Measurements from ENCODE around the gene TMCC2. TPM values are rescaled to one million over a fixed set of nuclear protein-coding genes. Genes with fewer than 3 reads are reported as not detected.
"Not testable (repeated sequence)": the region's sequence is repeated elsewhere in the genome, so short reads cannot be mapped to it uniquely, and the experiment has no call there.

Gene TMCC2
- total RNA-seq, 1 donor from 2014 or later: 7.1 TPM

DNA sequence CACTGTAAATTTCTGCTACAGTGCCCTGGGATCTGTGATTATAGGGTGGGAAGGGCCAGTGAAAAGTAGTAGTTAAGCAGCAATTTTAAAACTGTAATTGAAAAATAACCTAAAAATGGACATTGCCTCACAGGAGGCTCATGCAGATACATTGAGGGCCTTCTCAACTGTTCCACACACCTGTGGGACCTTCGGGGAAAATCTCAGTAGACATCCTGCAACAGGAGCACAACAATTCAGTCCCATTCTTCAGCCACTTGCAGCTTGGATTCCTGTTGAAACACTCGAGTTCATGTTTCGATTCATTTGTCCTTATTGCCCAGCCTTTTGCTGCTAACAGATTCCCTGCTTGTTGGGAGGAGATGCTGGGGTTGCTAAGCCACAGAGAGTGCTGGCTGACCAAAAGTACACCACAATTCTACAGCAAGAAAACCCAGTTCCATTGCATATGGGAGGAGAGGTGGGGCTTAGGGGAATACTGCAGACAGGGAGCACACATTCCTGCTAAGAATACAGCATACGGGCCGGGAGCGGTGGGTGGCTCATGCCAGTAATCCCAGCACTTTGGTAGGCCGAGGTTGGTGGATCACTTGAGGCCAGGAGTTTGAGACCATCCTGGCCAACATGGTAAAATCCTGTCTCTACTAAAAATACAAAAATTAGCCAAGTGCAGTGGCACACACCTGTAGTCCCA, 4.5 kb downstream of the TMCC2 start:
- Histone ChIP-seq H3K9ac (no peak overlapping the region), H3K79me2 (ENCODE audit: low read depth) (peaks cover 10% of the 10 kb centered on the region), H3K4me2 (no peak overlapping the region), H3K4me1 (peaks cover 2% of the 10 kb centered on the region), H3K27ac (no peak overlapping the region), H3K27me3 (peaks cover 9% of the 10 kb centered on the region), H3K36me3 (no peaks in the 10 kb centered on the region), H2AFZ (replicated peaks) (no peak overlapping the region), H3K9me3 (ENCODE audit: low read depth) (no peaks in the 10 kb centered on the region), H3F3A (ENCODE audit: low read depth) (peaks cover 21% of the 10 kb centered on the region), H4K20me1 (ENCODE audit: low read depth) (peaks cover 12% of the 10 kb centered on the region), H3K4me3 (no peak overlapping the region)
- Mint-ChIP-seq H3K9me3 (no peaks in the 10 kb centered on the region), H3K36me3 (peaks cover 4% of the 10 kb centered on the region), H3K4me3 (no peak overlapping the region), H3K4me1 (peaks cover 33% of the 10 kb centered on the region), H3K27ac (no peak overlapping the region), H3K27me3 (ENCODE audit: insufficient read depth, low read depth) (peaks cover 6% of the 10 kb centered on the region)
- DNase-seq (ENCODE audit: low spot score): no peak
- TF ChIP-seq EZH2phosphoT487 (IDR thresholded peaks at IDR 0.05) (no peak), EZH2 (IDR thresholded peaks at IDR 0.05) (no peak)
- TF ChIP-seq, protein P1, sequence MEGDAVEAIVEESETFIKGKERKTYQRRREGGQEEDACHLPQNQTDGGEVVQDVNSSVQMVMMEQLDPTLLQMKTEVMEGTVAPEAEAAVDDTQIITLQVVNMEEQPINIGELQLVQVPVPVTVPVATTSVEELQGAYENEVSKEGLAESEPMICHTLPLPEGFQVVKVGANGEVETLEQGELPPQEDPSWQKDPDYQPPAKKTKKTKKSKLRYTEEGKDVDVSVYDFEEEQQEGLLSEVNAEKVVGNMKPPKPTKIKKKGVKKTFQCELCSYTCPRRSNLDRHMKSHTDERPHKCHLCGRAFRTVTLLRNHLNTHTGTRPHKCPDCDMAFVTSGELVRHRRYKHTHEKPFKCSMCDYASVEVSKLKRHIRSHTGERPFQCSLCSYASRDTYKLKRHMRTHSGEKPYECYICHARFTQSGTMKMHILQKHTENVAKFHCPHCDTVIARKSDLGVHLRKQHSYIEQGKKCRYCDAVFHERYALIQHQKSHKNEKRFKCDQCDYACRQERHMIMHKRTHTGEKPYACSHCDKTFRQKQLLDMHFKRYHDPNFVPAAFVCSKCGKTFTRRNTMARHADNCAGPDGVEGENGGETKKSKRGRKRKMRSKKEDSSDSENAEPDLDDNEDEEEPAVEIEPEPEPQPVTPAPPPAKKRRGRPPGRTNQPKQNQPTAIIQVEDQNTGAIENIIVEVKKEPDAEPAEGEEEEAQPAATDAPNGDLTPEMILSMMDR (IDR thresholded peaks at IDR 0.05): no peak

DNA sequence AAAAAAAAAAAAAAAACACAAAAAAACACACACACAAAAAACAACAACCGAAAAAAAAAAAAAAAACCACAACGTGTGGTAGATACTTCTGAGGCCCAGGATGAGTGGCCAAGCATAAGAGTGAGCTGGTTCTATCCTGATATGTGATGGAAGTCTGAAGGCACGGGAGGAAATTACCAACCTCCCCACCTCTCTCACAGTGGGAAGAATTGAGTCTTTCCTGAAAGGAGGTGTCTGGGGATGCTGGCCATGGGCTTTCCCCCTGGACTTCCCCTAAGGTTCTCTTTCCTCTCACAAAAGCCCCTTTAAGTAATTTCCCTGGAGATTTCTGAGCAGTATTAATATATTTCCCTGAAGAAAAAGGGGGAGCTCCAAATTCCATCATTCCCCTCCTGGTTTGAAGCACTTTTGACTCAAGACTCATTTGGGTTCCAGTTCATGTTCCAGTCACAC, 5.2 kb downstream of the TMCC2 start:
- no peak overlapping the region for H2AFZ ChIP-seq (replicated peaks)
- TF ChIP-seq EZH2 (IDR thresholded peaks at IDR 0.05): no peak
- TF ChIP-seq EZH2phosphoT487 (IDR thresholded peaks at IDR 0.05): no peak
- TF ChIP-seq, protein P1 (IDR thresholded peaks at IDR 0.05): no peak
- H3K27me3 ChIP-seq: peaks cover 9% of the 10 kb centered on the region
- H3K27ac ChIP-seq: no peak overlapping the region
- no peak overlapping the region for H3K9ac ChIP-seq
- Mint-ChIP-seq H3K4me3 (no peak overlapping the region), H3K36me3 (peaks cover 4% of the 10 kb centered on the region), H3K27me3 (ENCODE audit: insufficient read depth, low read depth) (peaks cover 6% of the 10 kb centered on the region), H3K9me3 (no peaks in the 10 kb centered on the region), H3K4me1 (peaks cover 33% of the 10 kb centered on the region), H3K27ac (no peak overlapping the region)
- peaks cover 12% of the 10 kb centered on the region for H4K20me1 ChIP-seq (ENCODE audit: low read depth)
- H3K4me1 ChIP-seq: no peaks in the 10 kb centered on the region
- H3K4me2 ChIP-seq: no peak overlapping the region
- no peaks in the 10 kb centered on the region for H3K36me3 ChIP-seq
- peaks cover 10% of the 10 kb centered on the region for H3K79me2 ChIP-seq (ENCODE audit: low read depth)
- no peak for DNase-seq (ENCODE audit: low spot score)
- no peak overlapping the region for H3K4me3 ChIP-seq
- H3F3A ChIP-seq (ENCODE audit: low read depth): peaks cover 18% of the 10 kb centered on the region
- no peaks in the 10 kb centered on the region for H3K9me3 ChIP-seq (ENCODE audit: low read depth)

DNA sequence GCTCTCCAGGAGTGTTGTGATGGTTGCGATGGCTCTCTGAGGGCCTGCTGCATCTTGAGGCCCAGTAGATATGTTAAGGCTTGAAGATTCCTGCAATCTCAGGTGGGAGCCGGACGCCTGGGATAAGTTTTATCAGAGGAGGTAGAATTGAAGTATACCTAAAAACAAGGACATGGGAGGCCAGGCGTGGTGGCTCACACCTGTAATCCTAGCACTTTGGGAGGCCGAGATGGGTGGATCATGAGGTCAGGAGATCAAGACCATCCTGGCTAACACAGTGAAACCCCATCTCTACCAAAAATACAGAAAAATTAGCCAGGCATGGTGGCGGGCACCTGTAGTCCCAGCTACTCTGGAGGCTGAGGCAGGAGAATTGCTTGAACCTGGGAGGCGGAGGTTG, 6.2 kb downstream of the TMCC2 start:
- not testable (repeated sequence) for H3K27ac ChIP-seq; H3K27me3 Mint-ChIP-seq (ENCODE audit: insufficient read depth, low read depth); H3K9me3 ChIP-seq (ENCODE audit: low read depth); H3K4me1 ChIP-seq; H2AFZ ChIP-seq (replicated peaks); DNase-seq (ENCODE audit: low spot score); H3K27ac Mint-ChIP-seq; H3K9me3 Mint-ChIP-seq; H3K36me3 Mint-ChIP-seq; H3K4me3 Mint-ChIP-seq; H3K4me2 ChIP-seq; H3K27me3 ChIP-seq; H3K4me3 ChIP-seq; H3K36me3 ChIP-seq; H3F3A ChIP-seq (ENCODE audit: low read depth); H3K9ac ChIP-seq; H3K79me2 ChIP-seq (ENCODE audit: low read depth)
- H4K20me1 ChIP-seq (ENCODE audit: low read depth): peaks cover 12% of the 10 kb centered on the region
- peaks cover 26% of the 10 kb centered on the region for H3K4me1 Mint-ChIP-seq

DNA sequence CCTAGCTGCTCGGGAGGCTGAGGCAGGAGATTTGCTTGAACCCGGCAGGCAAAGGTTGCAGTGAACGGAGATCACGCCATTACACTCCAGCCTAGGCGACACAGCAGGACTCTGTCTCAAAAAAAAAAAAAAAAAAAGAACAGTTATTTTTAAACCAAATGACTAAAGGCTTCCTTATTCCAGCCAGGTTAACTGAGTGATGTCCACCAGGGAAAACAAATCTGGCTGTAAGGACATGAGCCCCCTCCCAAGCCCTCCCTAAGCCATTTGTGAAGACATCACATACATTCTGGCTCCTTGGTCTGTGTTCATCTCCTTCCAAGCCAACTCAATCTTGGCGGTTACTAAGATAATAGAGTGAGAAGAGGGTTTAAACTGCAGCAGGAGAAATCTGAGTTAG, 8.2 kb downstream of the TMCC2 start:
- DNase-seq (ENCODE audit: low spot score): no peak
- Histone ChIP-seq H3K4me3 (no peak overlapping the region), H3K4me2 (no peak overlapping the region), H3K36me3 (no peaks in the 10 kb centered on the region), H3K9ac (no peak overlapping the region), H3K27me3 (no peaks in the 10 kb centered on the region), H4K20me1 (ENCODE audit: low read depth) (no peaks in the 10 kb centered on the region), H3K27ac (no peak overlapping the region), H3K9me3 (ENCODE audit: low read depth) (no peaks in the 10 kb centered on the region), H2AFZ (replicated peaks) (no peak overlapping the region), H3K79me2 (ENCODE audit: low read depth) (peaks cover 5% of the 10 kb centered on the region), H3F3A (ENCODE audit: low read depth) (no peaks in the 10 kb centered on the region), H3K4me1 (no peaks in the 10 kb centered on the region)
- peaks cover 4% of the 10 kb centered on the region for H3K36me3 Mint-ChIP-seq
- H3K4me3 Mint-ChIP-seq: no peak overlapping the region
- H3K4me1 Mint-ChIP-seq: peaks cover 12% of the 10 kb centered on the region
- no peaks in the 10 kb centered on the region for H3K27me3 Mint-ChIP-seq (ENCODE audit: insufficient read depth, low read depth)
- H3K27ac Mint-ChIP-seq: no peak overlapping the region
- no peaks in the 10 kb centered on the region for H3K9me3 Mint-ChIP-seq
- TF ChIP-seq EZH2phosphoT487 (IDR thresholded peaks at IDR 0.05) (no peak), EZH2 (IDR thresholded peaks at IDR 0.05) (no peak)
- TF ChIP-seq, protein P1 (IDR thresholded peaks at IDR 0.05): no peak

Data from neural progenitor cell (in vitro differentiated cells).